ENCODE measurements around the gene PLXNA4.

Gene PLXNA4

GRCh38 chr7:132125872-132126595 lies 450.2 kb downstream of the PLXNA4 start:
- DNase-seq (ENCODE audit: low read depth in 2 of 3, low spot score in 2 of 3) = no peak

GRCh38 chr7:132125096-132125495 lies 451.2 kb downstream of the PLXNA4 start:
- DNase-seq (ENCODE audit: low read depth in 2 of 3, low spot score in 2 of 3) = no peak

- DNase-seq (ENCODE audit: low read depth in 2 of 3, low spot score in 2 of 3) = no peak
Observed at GRCh38 chr7:132124575-132124974, 451.7 kb downstream of the PLXNA4 start.

DNA sequence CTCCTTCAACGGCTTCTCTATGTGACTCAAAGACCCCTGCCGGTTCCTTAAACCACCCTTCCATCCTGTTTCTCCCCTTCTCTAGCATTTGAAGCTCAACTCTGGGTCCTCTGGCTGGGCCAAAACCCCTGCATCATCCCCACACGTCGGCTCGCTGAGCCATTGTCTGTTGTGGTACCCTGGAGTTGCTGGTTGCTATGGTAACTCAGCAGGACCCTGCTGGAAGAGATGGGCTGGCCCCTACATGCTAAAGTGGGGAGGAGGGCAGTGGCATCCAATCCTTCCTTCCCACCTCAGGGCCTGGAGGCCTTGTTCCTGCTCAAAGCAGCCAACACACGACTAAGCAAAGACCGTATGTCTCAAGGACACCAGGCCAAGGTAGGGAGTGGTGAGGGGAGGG lies 452.5 kb downstream of the PLXNA4 start:
- no peak for DNase-seq (ENCODE audit: low read depth in 2 of 3, low spot score in 2 of 3)

GRCh38 chr7:132122901-132123300 lies 453.4 kb downstream of the PLXNA4 start:
- no peak for DNase-seq (ENCODE audit: low read depth in 2 of 3, low spot score in 2 of 3)

DNA sequence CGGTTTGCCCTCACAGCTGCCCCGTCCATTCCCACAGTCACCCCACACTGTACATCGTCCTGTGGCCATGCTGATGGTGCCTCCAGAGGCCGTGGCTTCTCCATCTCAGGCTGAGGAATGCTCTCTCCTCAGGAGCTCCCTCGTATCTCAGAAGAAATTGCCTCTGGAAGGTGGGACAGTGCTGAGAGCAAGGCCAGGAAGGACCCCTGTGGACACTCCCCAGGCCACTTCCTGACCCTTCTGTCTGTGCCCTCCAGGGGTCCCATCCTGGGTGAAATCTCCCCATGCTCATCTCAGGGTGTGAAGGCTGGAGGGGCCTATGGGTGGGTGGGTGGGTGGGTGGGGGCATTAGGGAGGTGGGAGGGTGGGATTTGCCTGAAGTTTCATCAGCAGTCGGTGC lies 454.3 kb downstream of the PLXNA4 start:
- DNase-seq (ENCODE audit: low read depth in 2 of 3, low spot score in 2 of 3) = no peak

GRCh38 chr7:132118641-132119040 lies 457.6 kb downstream of the PLXNA4 start:
- no peak for DNase-seq (ENCODE audit: low read depth in 2 of 3, low spot score in 2 of 3)

- no peak for DNase-seq (ENCODE audit: low read depth in 2 of 3, low spot score in 2 of 3)
Observed at GRCh38 chr7:132117636-132118035, 458.6 kb downstream of the PLXNA4 start.

GRCh38 chr7:132117181-132117580 lies 459.1 kb downstream of the PLXNA4 start:
- no peak for DNase-seq (ENCODE audit: low read depth in 2 of 3, low spot score in 2 of 3)

GRCh38 chr7:132116369-132116768 lies 459.9 kb downstream of the PLXNA4 start:
- DNase-seq (ENCODE audit: low read depth in 2 of 3, low spot score in 2 of 3) = no peak

GRCh38 chr7:132115758-132116157 lies 460.5 kb downstream of the PLXNA4 start:
- DNase-seq (ENCODE audit: low read depth in 2 of 3, low spot score in 2 of 3) = no peak

GRCh38 chr7:132115028-132115427 lies 461.2 kb downstream of the PLXNA4 start:
- DNase-seq (ENCODE audit: low read depth in 2 of 3, low spot score in 2 of 3) = no peak

GRCh38 chr7:132114411-132114810 lies 461.9 kb downstream of the PLXNA4 start:
- no peak for DNase-seq (ENCODE audit: low read depth in 2 of 3, low spot score in 2 of 3)

DNA sequence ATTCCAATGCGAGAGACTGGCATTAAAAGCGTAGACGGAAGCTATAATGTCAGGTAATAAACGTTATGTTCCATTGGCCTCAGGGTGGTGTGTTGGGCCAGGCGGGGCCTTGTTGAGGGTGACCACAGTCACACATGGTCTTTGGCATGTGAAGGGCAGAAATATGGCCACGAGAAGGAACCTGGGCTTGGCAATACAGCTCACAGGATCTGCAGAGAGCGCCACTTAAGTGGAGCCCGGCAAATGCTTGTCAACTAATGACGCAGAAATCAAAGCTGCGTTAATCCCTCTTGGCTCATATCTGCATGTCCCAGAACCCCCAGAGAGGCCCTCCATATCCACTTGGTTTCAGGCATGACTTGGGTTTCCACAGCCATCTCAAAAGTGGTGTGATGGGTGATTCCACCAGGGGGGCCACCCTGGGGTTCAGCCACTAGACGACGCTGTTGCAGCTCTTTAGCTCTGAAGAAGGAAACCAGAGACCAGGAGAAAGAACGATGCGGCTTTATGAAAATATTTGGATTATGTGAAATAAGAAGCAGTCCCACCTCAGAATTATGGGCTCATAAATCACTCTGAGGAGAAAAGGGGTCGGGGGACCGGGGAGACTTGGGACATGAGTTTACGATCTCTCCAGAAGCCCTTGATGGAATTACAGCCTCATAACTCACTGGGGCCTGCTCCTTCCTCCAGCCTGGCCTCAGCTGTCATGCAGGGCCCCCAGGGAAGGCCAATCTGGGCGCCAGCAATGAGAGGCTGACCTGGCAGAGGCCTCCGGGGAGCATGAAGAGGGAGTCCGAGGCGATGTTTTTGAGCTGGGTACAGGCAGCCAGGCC lies 462.5 kb downstream of the PLXNA4 start:
- no peak for DNase-seq (ENCODE audit: low read depth in 2 of 3, low spot score in 2 of 3)

GRCh38 chr7:132112657-132113056 lies 463.6 kb downstream of the PLXNA4 start:
- no peak for DNase-seq (ENCODE audit: low read depth in 2 of 3, low spot score in 2 of 3)

- no peak for DNase-seq (ENCODE audit: low read depth in 2 of 3, low spot score in 2 of 3)
Observed at GRCh38 chr7:132112106-132112505, 464.2 kb downstream of the PLXNA4 start.

- no peak for DNase-seq (ENCODE audit: low read depth in 2 of 3, low spot score in 2 of 3)
Observed at GRCh38 chr7:132110692-132111091, 465.6 kb downstream of the PLXNA4 start.

DNA sequence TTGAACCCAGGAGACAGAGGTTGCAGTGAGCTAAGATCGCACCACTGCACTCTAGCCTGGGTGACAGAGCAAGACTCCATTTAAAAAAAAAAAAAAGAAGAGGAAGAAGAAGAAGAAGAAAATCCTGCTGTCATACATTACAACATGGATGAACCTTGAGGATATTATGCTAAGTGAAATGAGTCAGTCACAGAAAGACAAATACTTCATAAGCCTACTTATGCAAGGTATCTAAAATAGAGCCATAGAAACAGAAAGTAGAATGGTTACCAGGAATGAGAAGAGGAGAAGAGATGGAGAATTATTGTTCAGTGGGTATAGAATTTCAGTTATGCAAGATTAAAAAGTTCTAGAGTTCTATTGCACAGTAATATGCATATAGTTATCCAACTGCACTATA lies 466.5 kb downstream of the PLXNA4 start:
- DNase-seq (ENCODE audit: low read depth in 2 of 3, low spot score in 2 of 3) = no peak

GRCh38 chr7:132108563-132108962 lies 467.7 kb downstream of the PLXNA4 start:
- DNase-seq (ENCODE audit: low read depth in 2 of 3, low spot score in 2 of 3) = no peak

GRCh38 chr7:132106491-132106890 lies 469.8 kb downstream of the PLXNA4 start:
- DNase-seq (ENCODE audit: low read depth in 2 of 3, low spot score in 2 of 3) = no peak

- DNase-seq (ENCODE audit: low read depth in 2 of 3, low spot score in 2 of 3) = no peak
Observed at GRCh38 chr7:132105096-132105495, 471.2 kb downstream of the PLXNA4 start.

- no peak for DNase-seq (ENCODE audit: low read depth in 2 of 3, low spot score in 2 of 3)
Observed at GRCh38 chr7:132103718-132104117, 472.6 kb downstream of the PLXNA4 start.

DNA sequence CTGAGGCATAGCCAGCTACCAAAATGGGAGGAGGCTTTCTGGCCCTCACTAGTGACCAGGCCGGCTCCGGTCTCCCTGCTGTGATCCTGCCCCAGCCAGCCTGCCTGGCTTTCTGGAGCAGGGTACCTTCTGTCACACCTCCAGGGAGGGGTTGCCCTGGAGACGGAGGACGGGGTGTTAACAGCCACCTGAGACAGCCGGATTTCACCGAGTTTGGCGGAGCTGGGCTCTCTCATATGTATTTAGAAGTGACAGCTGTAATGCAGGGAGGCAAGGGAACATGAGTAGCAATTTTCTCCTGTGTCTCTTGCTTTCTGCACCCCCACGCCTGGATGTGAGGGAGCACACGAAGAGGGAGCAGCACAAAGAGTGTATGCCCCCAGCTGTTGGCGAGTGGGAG lies 473.3 kb downstream of the PLXNA4 start:
- DNase-seq (ENCODE audit: low read depth in 2 of 3, low spot score in 2 of 3) = no peak
